ENCODE data around the gene ENDOG.

Gene ENDOG

GRCh38 chr9:128809036-128809599 lies 9.2 kb upstream of the ENDOG start:
- H3K27ac ChIP-seq = peak overlapping the region; percentile 4
- no peak for DNase-seq (ENCODE audit: low spot score)
- ChIA-PET POLR2A (ENCODE audit: low non-redundant PET) (interaction anchor here (0.6 kb wide), 2 partner anchors 20 to 24 kb away, joined by 3 read pairs; no protein-coding TSS in a partner anchor), CTCF (interaction anchor here (0.9 kb wide), 1 partner anchor 9 kb away, joined by 6 read pairs; the partner anchor contains the start of gene ENDOG)
- TF ChIP-seq, protein P1, sequence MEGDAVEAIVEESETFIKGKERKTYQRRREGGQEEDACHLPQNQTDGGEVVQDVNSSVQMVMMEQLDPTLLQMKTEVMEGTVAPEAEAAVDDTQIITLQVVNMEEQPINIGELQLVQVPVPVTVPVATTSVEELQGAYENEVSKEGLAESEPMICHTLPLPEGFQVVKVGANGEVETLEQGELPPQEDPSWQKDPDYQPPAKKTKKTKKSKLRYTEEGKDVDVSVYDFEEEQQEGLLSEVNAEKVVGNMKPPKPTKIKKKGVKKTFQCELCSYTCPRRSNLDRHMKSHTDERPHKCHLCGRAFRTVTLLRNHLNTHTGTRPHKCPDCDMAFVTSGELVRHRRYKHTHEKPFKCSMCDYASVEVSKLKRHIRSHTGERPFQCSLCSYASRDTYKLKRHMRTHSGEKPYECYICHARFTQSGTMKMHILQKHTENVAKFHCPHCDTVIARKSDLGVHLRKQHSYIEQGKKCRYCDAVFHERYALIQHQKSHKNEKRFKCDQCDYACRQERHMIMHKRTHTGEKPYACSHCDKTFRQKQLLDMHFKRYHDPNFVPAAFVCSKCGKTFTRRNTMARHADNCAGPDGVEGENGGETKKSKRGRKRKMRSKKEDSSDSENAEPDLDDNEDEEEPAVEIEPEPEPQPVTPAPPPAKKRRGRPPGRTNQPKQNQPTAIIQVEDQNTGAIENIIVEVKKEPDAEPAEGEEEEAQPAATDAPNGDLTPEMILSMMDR (conservative IDR thresholded peaks at IDR 0.05; ENCODE audit: low read depth) = no peak

GRCh38 chr9:128809831-128810230 lies 8.5 kb upstream of the ENDOG start:
- TF ChIP-seq, protein P1 (conservative IDR thresholded peaks at IDR 0.05; ENCODE audit: low read depth) = no peak
- ChIA-PET POLR2A (ENCODE audit: low non-redundant PET) (interaction anchor here (0.6 kb wide), 1 partner anchor 9 kb away, joined by 9 read pairs; no protein-coding TSS in a partner anchor), CTCF (no interaction called here)
- no peak for DNase-seq (ENCODE audit: low spot score)
- peak overlapping the region; percentile 4 for H3K27ac ChIP-seq

- ChIA-PET CTCF (interaction anchor here (0.5 to 0.7 kb wide), 3 partner anchors 19 to 116 kb away, joined by 3 to 10 read pairs (median 3); no protein-coding TSS in a partner anchor), POLR2A (ENCODE audit: low non-redundant PET) (interaction anchor here (0.6 kb wide), 1 partner anchor 752 kb away, joined by 4 read pairs; no protein-coding TSS in a partner anchor)
- no peak for DNase-seq (ENCODE audit: low spot score)
- no peak overlapping the region for H3K27ac ChIP-seq
- TF ChIP-seq, protein P1 (conservative IDR thresholded peaks at IDR 0.05; ENCODE audit: low read depth) = no peak
Measured at GRCh38 chr9:128810873-128811272, 7.4 kb upstream of the ENDOG start.

- H3K27ac ChIP-seq = peak overlapping the region; percentile 87
- ChIA-PET CTCF (interaction anchor here (0.6 to 1.6 kb wide), 21 partner anchors 8 to 460 kb away, joined by 3 to 12 read pairs (median 5); partner anchors contain the start of genes SPOUT1 and ZDHHC12), POLR2A (ENCODE audit: low non-redundant PET) (interaction anchor here (0.8 to 1.1 kb wide), 2 partner anchors 11 to 46 kb away, joined by 3 to 7 read pairs; partner anchors contain the start of gene SPOUT1)
- peak; percentile 64 for DNase-seq (ENCODE audit: low spot score)
- TF ChIP-seq, protein P1 (conservative IDR thresholded peaks at IDR 0.05; ENCODE audit: low read depth) = no peak; the same call in 1 of the 2 replicates
Measured at GRCh38 chr9:128818839-128819715, 777 bp downstream of the ENDOG start.

- CTCF ChIA-PET = interaction anchor here (0.6 to 1.4 kb wide), 5 partner anchors 58 to 234 kb away, joined by 3 to 6 read pairs (median 4); partner anchors contain the start of gene ZDHHC12
- TF ChIP-seq, protein P1 (conservative IDR thresholded peaks at IDR 0.05; ENCODE audit: low read depth) = no peak
- H3K27ac ChIP-seq = peak overlapping the region; percentile 87
- no peak for DNase-seq (ENCODE audit: low spot score)
- POLR2A ChIA-PET (ENCODE audit: low non-redundant PET) = interaction anchor here (0.6 to 1.1 kb wide), 4 partner anchors 10 to 143 kb away, joined by 3 to 7 read pairs (median 4); partner anchors contain the start of gene SPOUT1
Measured at GRCh38 chr9:128819716-128820664, 1.7 kb downstream of the ENDOG start.
